Activated CD8-positive, alpha-beta memory T cell treated with anti-CD3 and anti-CD28 coated beads, Interleukin-2, amount 50 U/mL, for 24 hours (primary cell): ENCODE data around the gene ZNF391.
"Not testable (repeated sequence)": the region's sequence is repeated elsewhere in the genome, so short reads cannot be mapped to it uniquely, and the experiment has no call there.

ENCODE experiments used
- DNase-seq: peaks from one replicate; pipeline ENCODE4 v3.0.0-alpha.2; 2020; ENCODE audit errors: extremely low read depth

ZNF391 gene

DNA sequence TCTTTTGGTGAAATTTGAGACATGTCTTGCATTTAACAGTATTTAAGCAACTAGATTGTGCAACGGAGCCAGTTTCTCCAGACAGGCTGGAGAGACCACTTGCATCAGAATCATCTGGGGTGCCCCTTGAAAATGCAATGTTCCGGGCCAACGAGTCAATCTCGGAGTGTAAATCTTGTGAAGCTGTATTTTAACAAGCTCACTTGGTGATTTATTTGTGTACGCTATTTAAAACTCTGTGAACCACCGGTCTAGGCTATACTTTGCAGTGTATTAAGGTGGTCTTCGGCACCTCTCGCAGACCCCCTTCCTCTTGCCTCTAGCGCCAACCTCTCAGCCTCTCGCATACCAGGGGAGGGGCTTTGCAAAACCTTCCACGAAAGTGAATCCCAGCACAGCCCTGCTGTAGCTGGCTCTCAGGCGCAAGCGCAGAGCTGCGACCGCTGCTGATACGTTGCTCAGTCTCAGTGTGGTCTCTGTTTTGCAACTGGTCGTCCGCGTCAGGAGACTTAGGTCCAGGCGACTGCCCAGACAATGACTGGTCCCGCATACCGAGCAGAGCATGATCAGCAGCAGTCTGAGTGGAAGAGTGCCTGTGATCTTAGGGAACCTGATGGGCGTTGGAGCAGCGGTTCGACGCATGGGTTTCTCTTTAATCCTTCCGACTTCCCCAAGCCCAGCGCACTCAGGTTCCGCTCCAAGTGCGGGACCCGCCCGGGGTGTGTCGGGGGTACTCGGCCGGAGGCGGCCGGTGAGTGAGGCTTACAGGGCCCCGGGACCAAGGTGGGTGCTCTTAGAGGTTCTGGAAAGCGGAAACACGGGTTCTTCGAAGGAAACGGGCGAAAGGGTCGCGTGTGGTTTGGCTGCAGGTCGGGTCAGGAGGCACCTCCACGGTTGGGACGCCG, at the start of gene ZNF391:
ZNF391 (plus strand) TSS at position 467 of the 905 bp plus-strand sequence. CDS start 11,612 bp downstream, outside the sequence.
- DNase-seq, result peak; percentile 51

GRCh38 chr6:27352850-27353249, 35.7 kb upstream of the ZNF391 start:
- no peak for DNase-seq

GRCh38 chr6:27358786-27359185, 29.8 kb upstream of the ZNF391 start:
- DNase-seq, result no peak

- no peak for DNase-seq
Observed at GRCh38 chr6:27359231-27359630, 29.3 kb upstream of the ZNF391 start.

DNA sequence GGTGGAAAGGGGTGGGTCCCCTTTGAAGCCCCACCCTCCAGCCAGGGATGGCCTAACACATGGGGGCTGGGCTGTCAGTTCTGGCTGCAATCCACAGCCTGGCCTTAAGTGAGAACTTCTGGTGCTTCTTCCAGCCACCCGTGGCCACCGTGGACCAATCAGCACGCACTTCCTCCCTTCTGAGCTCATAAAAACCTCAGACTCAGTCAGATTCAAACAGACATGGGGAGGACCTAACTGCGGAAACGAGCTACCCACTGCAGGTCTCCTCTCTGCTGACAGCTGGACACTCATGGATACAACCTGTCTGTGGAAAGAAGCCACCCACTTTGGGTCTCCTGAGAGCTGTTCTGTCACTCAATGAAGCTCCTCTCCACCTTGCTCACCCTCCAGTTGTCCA, 20.4 kb upstream of the ZNF391 start:
- no peak for DNase-seq

DNA sequence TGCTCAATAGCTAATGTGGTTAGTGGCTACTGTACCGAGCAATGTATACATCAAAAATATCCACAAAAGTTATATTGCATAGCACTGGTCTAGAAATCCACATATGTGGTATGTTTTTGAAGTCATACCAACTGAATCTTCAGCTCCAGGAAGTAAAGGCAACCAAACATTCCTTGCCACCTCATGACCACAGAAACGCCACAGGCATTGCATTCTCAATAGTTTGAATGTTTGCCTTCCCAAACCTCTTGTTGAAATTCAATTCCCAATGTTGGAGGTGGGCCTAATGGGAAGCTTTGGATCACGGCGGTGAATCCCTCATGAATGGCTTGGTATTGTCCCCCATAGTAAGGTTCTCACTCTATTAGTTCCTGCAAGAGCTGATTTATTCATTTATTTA, 18.2 kb upstream of the ZNF391 start:
- no peak for DNase-seq

DNA sequence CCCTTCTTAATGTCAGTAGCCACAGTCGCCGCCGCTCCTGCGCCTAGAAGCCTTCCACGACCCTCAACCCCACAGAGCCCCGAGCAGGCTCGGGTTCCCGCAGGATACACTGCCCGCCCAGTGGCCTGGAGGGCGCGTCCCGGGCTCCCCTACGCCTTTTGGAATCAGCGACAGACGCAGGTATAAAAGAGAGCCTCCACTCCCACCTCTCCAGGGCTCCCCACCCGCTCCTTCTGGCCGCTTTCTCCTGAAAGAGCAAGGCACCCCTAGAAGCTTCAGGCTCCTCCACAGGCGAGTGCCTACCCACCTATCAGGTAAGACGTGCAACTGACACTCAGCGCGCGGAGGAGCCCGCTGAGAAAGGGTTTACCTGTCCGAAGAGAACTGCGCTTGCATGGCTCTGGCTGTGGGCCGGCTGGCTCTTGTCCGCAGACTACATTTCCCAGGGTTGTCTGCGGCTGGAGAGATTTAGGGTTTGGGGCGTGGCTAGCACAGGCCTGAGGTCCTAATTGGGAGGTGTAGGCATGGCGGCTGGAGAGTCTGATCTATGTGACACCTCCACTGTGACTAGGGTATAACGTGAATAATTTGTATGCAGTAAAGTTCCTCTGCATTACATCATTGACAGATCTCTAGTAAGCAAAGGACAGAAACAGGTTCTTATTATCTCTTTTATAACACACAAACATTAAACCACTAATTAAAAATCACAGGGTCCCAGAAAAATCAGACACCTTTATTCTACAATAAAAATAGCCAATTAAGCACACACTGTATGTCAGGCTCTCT, 13.5 kb upstream of the ZNF391 start:
- DNase-seq, result peak; percentile 29

GRCh38 chr6:27375613-27376079, 12.9 kb upstream of the ZNF391 start:
- no peak for DNase-seq

DNA sequence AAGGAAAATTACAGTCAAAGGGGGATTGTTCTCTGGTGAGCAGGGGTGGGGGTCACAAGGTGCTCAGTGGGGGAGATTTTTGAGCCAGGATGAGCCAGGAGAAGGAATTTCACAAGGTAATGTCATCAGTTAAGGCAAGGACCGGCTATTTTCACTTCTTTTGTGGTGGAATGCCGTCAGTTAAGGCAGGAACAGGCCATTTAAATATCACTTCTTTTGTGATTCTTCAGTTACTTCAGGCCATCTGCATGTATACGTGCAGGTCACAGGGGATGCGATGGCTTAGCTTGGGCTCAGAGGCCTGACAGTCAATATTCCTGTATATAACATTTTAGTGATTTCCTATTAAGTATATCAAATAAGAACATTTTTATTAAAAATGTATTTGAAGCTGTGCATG, 10.2 kb upstream of the ZNF391 start:
- DNase-seq, result not testable (repeated sequence)

GRCh38 chr6:27381001-27381400, 7.6 kb upstream of the ZNF391 start:
- not testable (repeated sequence) for DNase-seq

DNA sequence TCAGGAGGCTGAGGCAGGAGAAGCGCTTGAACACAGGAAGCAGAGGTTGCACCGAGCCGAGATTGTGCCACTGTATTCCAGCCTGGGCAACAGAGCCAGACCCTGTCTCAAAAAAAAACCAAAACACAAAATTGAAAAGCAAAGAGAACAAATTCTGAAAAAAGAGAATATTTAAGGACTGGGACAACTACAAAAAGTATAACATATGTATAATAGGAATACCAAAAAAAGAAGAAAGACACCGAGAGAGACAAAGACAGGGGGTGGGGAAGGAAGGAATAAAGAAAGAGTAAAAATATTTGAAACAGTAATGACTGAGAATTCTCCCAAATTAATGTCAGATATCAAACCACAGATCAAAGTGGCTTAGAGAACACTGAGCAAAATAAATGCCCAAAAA, 5.5 kb upstream of the ZNF391 start:
- DNase-seq, result no peak

DNA sequence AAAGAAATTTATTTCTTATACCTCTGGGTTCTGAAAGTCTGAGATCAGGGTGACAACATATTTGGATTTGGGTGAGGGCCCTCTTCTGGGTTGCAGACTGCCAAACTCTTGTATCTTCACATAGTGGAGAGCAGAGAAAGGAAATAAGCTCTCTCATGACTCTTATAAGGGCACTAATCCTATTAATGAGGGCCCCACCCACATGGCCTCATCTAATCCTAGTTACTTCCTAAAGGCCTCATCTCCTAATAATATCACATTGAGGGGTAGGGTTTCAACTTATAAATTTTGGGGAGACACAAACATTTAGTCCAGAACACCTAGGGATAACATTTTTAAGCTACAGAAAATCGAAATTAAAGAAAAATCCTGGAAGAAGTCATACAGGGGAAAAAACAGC, 5.1 kb upstream of the ZNF391 start:
- DNase-seq, result no peak

DNA sequence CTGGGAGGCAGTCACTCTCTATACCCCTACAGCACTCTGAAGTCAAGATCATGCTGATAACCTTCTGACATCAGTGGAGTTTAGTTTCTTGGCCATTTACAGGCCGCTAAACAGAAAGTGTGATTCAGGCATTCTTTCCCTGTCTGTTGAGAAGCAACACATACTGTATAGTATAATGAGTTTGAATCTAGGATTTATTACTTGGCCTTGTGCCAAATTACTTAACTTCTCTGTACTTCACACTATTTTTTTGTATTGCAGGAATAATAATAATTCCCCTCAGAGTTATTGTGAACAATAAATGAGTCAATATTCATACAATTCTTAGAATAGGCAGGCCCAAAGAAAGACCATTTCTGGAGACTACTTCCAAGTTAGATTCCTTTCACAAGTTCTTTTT, 4.1 kb downstream of the ZNF391 start:
- DNase-seq, result no peak

DNA sequence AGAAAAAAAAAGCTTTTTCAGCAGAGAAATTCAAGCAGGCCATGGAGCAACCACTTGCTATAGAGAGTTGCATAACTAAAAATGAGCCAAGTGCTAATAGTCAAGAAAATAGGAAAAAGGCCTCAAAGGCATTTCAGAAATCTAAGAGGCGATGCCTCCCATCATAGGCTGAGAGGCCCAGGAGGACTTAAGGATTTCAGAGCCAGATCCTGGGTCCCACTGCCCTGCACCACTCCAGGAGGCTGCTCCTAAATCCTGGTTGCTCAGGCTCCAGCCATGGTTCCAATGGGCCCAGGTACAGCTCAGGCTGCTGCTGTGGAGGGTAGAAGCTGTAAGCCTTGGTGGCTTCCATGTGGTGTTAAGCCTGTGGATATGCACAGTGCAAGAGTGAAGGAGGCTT, 5.5 kb downstream of the ZNF391 start:
- DNase-seq, result no peak

GRCh38 chr6:27400877-27401642, 12.5 kb downstream of the ZNF391 start:
- DNase-seq, result no peak

GRCh38 chr6:27406085-27406484, 17.5 kb downstream of the ZNF391 start:
- DNase-seq, result no peak

- no peak for DNase-seq
Observed at GRCh38 chr6:27407153-27407814, 18.7 kb downstream of the ZNF391 start.

DNA sequence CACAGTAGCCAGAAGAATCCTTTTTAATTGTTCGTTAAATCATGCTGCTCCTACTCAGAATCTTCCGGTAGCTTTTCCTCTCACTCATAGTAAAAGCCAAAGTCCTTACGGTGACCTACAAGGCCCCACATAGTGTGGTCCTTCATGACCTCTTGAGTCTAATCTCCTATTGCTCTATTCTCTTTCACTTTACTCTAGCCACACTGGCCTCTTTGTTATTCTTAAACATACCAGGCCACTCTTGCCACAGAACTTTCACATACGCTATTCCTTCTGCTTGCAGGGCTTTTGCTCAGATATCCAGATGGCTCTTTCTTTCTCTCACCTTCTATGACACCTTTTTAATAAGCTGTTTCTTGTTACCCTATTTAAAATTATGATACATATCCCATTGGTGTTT, 25.7 kb downstream of the ZNF391 start:
- no peak for DNase-seq

DNA sequence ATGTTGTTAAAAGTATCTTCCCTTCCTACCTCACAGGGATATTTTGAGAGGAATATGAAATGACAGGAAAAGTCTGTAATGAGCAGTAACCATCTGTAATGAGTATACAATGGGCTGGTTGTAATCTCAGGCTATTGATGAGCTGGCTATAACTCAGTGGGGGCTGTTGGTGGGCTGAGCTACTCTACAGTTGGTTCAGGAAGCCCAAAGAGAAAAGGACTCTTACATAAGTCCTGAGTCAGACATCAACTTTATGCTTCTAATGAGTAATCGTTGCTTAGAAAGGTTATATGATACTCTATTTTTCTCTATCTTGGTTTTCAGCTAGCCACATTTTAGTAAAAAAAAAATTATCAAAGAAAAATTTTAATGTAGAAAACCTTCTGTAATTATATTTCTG, 26.4 kb downstream of the ZNF391 start:
- no peak for DNase-seq

DNA sequence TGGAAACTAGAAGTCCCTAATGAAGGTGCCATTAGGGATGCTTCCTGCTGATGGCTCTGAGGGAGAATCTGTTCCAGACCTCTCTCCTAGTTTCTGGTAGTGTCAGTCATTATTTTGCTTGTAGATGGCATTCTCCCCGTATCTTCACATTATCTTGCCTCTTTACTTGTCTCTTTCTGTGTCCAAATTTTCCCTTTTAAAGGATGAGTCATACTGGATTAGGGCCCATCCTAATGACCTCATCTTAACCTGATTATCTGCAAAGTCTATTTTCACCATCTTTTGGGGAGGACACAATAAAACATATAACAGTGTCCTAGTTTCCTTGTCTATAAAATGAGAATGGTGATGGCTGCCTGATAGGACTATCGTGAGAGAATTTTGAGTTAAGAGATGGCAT, 27.3 kb downstream of the ZNF391 start:
- DNase-seq, result no peak

DNA sequence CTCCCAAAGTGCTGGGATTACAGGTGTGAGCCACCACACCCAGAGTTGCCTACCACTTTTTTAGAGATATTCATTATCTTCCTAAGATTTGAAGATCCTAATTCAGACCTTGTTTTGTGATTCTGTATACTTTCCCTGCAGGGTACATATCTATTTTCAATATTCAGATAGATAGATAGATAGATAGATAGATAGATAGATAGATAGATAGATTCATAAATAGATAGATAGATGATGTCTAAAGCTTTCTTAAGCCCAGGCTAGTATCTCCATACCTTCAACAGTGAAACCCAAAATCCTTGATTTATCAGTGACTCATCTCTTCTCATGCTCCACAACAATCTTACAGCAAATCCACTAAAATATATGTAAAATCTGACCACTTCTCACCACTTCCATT, 30.8 kb downstream of the ZNF391 start:
- DNase-seq, result no peak
